ENCODE data around the gene ABLIM2. TPM values are rescaled to one million over a fixed set of nuclear protein-coding genes. Genes with fewer than 3 reads are reported as not detected.

ABLIM2 gene
- total and polyA plus RNA-seq, 2 of the 13 experiments (the other 11 are each of a cell fraction or from before 2014, with no cell fraction given) = 0.20 to 0.37 TPM

DNA sequence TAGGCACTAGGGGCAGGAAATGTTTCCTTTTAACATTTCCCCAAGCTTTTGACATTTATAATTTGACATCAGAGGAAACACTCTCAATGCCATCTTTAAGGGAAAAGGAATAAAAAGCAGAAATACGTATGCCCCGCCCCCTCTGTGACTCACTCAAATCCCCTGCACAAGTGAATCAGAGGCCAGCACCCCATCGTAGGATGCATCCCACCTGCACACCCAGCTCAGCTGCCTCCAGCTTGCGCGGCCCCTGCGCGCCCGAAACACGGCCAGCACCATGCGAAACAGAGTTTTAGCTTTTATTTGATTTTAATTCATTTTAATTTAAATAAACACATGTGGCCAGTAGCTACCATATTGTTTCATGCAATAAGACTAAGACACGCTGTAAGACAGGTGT, 29.5 kb downstream of the ABLIM2 start (continued):
- TF ChIP-seq, protein P1, sequence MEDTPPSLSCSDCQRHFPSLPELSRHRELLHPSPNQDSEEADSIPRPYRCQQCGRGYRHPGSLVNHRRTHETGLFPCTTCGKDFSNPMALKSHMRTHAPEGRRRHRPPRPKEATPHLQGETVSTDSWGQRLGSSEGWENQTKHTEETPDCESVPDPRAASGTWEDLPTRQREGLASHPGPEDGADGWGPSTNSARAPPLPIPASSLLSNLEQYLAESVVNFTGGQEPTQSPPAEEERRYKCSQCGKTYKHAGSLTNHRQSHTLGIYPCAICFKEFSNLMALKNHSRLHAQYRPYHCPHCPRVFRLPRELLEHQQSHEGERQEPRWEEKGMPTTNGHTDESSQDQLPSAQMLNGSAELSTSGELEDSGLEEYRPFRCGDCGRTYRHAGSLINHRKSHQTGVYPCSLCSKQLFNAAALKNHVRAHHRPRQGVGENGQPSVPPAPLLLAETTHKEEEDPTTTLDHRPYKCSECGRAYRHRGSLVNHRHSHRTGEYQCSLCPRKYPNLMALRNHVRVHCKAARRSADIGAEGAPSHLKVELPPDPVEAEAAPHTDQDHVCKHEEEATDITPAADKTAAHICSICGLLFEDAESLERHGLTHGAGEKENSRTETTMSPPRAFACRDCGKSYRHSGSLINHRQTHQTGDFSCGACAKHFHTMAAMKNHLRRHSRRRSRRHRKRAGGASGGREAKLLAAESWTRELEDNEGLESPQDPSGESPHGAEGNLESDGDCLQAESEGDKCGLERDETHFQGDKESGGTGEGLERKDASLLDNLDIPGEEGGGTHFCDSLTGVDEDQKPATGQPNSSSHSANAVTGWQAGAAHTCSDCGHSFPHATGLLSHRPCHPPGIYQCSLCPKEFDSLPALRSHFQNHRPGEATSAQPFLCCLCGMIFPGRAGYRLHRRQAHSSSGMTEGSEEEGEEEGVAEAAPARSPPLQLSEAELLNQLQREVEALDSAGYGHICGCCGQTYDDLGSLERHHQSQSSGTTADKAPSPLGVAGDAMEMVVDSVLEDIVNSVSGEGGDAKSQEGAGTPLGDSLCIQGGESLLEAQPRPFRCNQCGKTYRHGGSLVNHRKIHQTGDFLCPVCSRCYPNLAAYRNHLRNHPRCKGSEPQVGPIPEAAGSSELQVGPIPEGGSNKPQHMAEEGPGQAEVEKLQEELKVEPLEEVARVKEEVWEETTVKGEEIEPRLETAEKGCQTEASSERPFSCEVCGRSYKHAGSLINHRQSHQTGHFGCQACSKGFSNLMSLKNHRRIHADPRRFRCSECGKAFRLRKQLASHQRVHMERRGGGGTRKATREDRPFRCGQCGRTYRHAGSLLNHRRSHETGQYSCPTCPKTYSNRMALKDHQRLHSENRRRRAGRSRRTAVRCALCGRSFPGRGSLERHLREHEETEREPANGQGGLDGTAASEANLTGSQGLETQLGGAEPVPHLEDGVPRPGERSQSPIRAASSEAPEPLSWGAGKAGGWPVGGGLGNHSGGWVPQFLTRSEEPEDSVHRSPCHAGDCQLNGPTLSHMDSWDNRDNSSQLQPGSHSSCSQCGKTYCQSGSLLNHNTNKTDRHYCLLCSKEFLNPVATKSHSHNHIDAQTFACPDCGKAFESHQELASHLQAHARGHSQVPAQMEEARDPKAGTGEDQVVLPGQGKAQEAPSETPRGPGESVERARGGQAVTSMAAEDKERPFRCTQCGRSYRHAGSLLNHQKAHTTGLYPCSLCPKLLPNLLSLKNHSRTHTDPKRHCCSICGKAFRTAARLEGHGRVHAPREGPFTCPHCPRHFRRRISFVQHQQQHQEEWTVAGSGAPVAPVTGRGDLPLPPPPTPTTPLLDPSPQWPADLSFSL (CRISPR knock-in tag; IDR thresholded peaks at IDR 0.05) = no peak
- TF ChIP-seq, protein P2, sequence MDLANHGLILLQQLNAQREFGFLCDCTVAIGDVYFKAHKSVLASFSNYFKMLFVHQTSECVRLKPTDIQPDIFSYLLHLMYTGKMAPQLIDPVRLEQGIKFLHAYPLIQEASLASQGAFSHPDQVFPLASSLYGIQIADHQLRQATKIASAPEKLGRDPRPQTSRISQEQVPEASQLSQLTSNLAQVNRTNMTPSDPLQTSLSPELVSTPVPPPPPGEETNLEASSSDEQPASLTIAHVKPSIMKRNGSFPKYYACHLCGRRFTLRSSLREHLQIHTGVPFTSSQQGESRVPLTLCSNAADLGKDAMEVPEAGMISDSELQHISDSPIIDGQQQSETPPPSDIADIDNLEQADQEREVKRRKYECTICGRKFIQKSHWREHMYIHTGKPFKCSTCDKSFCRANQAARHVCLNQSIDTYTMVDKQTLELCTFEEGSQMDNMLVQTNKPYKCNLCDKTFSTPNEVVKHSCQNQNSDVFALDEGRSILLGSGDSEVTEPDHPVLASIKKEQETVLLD (CRISPR knock-in tag; IDR thresholded peaks at IDR 0.05; ENCODE audit: low read depth) = no peak
- TF ChIP-seq MEIS1 (CRISPR knock-in tag; IDR thresholded peaks at IDR 0.05; ENCODE audit: borderline replicate concordance) (no peak), MXD4 (CRISPR knock-in tag; IDR thresholded peaks at IDR 0.05) (no peak)

Data from HepG2 (cell line).